T-cell (primary cell): ENCODE data around the gene XXYLT1. TPM values are rescaled to one million over a fixed set of nuclear protein-coding genes. Genes with fewer than 3 reads are reported as not detected.
"Not testable (repeated sequence)": the region's sequence is repeated elsewhere in the genome, so short reads cannot be mapped to it uniquely, and the experiment has no call there.

Experiments used
- ATAC-seq, 4 experiments: fragments of 200-7000 bp in 3 of 4; fragments of 150-1000 bp in 1 of 4; cut with Tn5 transposase; replicated peaks in 1 of 4; 1 replicate in 3 of 4; 2 replicates in 1 of 4; pipeline ENCODE4 v1.10.0; 2021; ENCODE audit warnings: moderate library complexity in 3 of 4, mild to moderate bottlenecking in 2 of 4, moderate number of reproducible peaks in 1 of 4
- CTCF ChIA-PET, 2 donors: fragments of 300-600 bp; sonication (Branson Sonifier 250); formaldehyde crosslinking; loops; one replicate each; lab custom pipeline; 2022; ENCODE audit warnings: antibody characterized with exemption in 2 of 2; lab: Charles Lee
- POLR2A ChIA-PET, 2 donors: fragments of 300-600 bp; sonication (Branson Sonifier 250); formaldehyde crosslinking; loops; one replicate each; lab custom pipeline; 2022; ENCODE audit warnings: antibody characterized with exemption in 2 of 2; lab: Charles Lee
- DNase-seq, 35 experiments: peaks; one replicate each; pipeline versions ENCODE4 v3.0.0 to v3.0.0-alpha.2; 2013 to 2023
- H3K27ac ChIP-seq: one replicate; pipeline ENCODE4 v1.5.1; 2013; ENCODE audit warnings: low read length
- H3K27me3 ChIP-seq, 2 experiments: replicated peaks in 1 of 2; 1 replicate in 1 of 2; 2 replicates in 1 of 2; pipeline versions ENCODE4 v1.6.1 to v1.7.0; 2013; ENCODE audit warnings: low read length in 1 of 2, mixed read lengths in 1 of 2; ENCODE audit not compliant: control insufficient read depth in 2 of 2, insufficient read depth in 2 of 2; ENCODE audit errors: extremely low read depth in 1 of 2
- H3K36me3 ChIP-seq, 2 donors: 1 replicate in 1 of 2; 2 replicates in 1 of 2; pipeline versions ENCODE4 v1.6.1 to v1.7.0; 2013; ENCODE audit warnings: low read length in 1 of 2; ENCODE audit not compliant: control insufficient read depth in 2 of 2, insufficient read depth in 1 of 2; ENCODE audit errors: extremely low read depth in 1 of 2
- H3K4me1 ChIP-seq, 2 experiments: 1 replicate in 1 of 2; 2 replicates in 1 of 2; pipeline versions ENCODE4 v1.6.1 to v1.7.0; 2013; ENCODE audit warnings: low read length in 2 of 2, mixed read lengths in 1 of 2; ENCODE audit not compliant: insufficient read depth in 2 of 2, control insufficient read depth in 1 of 2; ENCODE audit errors: extremely low read depth in 1 of 2
- H3K4me3 ChIP-seq, 2 donors: 1 replicate in 1 of 2; 2 replicates in 1 of 2; pipeline versions ENCODE4 v1.5.1 to v1.7.0; 2013; ENCODE audit warnings: mild to moderate bottlenecking in 2 of 2, low read length in 1 of 2, moderate library complexity in 1 of 2; ENCODE audit not compliant: control insufficient read depth in 1 of 2; ENCODE audit errors: extremely low read depth in 1 of 2
- H3K9me3 ChIP-seq: 2 replicates; pipeline ENCODE4 v1.7.0; 2013
- H3K27ac Mint-ChIP-seq, 2 donors: one replicate each; pipeline ENCODE4 v1.8.0; 2020 to 2021; ENCODE audit warnings: mild to moderate bottlenecking in 2 of 2, mixed read lengths in 2 of 2
- H3K27me3 Mint-ChIP-seq, 2 donors: one replicate each; pipeline ENCODE4 v1.8.0; 2021 to 2022; ENCODE audit warnings: mixed read lengths in 2 of 2
- H3K36me3 Mint-ChIP-seq: one replicate; pipeline ENCODE4 v1.8.0; 2021; ENCODE audit warnings: mixed read lengths
- H3K4me1 Mint-ChIP-seq, 3 donors: one replicate each; pipeline ENCODE4 v1.8.0; 2020 to 2022; ENCODE audit warnings: mixed read lengths in 3 of 3, mild to moderate bottlenecking in 1 of 3
- H3K4me3 Mint-ChIP-seq, 3 donors: one replicate each; pipeline ENCODE4 v1.8.0; 2020 to 2022; ENCODE audit warnings: mild to moderate bottlenecking in 3 of 3, mixed read lengths in 3 of 3, moderate library complexity in 3 of 3
- H3K9me3 Mint-ChIP-seq, 3 donors: one replicate each; pipeline ENCODE4 v1.8.0; 2020 to 2022; ENCODE audit warnings: mixed read lengths in 3 of 3
- WGBS: methylation state at CpG from one replicate; pipeline ENCODE4 v1.1.5; 2013; ENCODE audit warnings: missing lambda C conversion rate; ENCODE audit not compliant: insufficient coverage; 5-methylcytosine and 5-hydroxymethylcytosine counted together
- total RNA-seq, 35 experiments: library from RNA in 6 of 35; stranded (reverse) in 6 of 35; fragments of 120-200 nt in 1 of 35; gene quantifications; one replicate each; pipeline versions ENCODE4 v1.2.1 to v1.2.4 and lab custom pipeline; 2013 to 2026

The XXYLT1 gene
- total RNA-seq, 5 donors from 2014 or later (not counting 1 experiment from before 2014, with no cell fraction given) = 4.6 to 9.1 (median 5.7) TPM

GRCh38 chr3:195194559-195195206 is 76.3 kb downstream of the XXYLT1 start:
- Histone ChIP-seq H3K36me3 (peaks cover 0 to under 1% of the 10 kb centered on the region in 2 donors), H3K27ac (no peak overlapping the region), H3K4me3 (no peak overlapping the region), H3K4me1 (peaks cover 0 to 5% of the 10 kb centered on the region in 2 experiments), H3K9me3 (no peaks in the 10 kb centered on the region), H3K27me3 (no peaks in the 10 kb centered on the region)
- ATAC-seq (no peak), DNase-seq (no peak)
- Mint-ChIP-seq H3K27ac (no peak overlapping the region), H3K36me3 (peaks cover 12% of the 10 kb centered on the region), H3K27me3 (no peaks in the 10 kb centered on the region), H3K4me3 (peak overlapping the region in 1 of 3 donors; percentile 10), H3K4me1 (peaks cover 10 to 19% (median 15%) of the 10 kb centered on the region in 3 donors), H3K9me3 (peaks cover 5 to 14% (median 12%) of the 10 kb centered on the region in 3 donors)
- ChIA-PET CTCF (no interaction called here), POLR2A (no interaction called here)
- 60% methylated on average over 1 of the region's 8 CpGs for WGBS

GRCh38 chr3:195191580-195191979 is 79.4 kb downstream of the XXYLT1 start:
- WGBS = no CpG with 5 or more reads among the region's 1 CpG

GRCh38 chr3:195189821-195190220 is 81.1 kb downstream of the XXYLT1 start:
- H3K36me3 ChIP-seq = no peaks in the 10 kb centered on the region
- no peak overlapping the region for H3K27ac ChIP-seq
- peaks cover 5 to 18% (median 13%) of the 10 kb centered on the region in 3 donors for H3K9me3 Mint-ChIP-seq
- ChIA-PET CTCF (no interaction called here), POLR2A (no interaction called here)
- no peak for DNase-seq
- no CpG with 5 or more reads among the region's 1 CpG for WGBS
- no peak overlapping the region for H3K27ac Mint-ChIP-seq
- no peak for ATAC-seq
- H3K4me3 Mint-ChIP-seq = no peak overlapping the region
- H3K4me1 ChIP-seq = peaks cover 2 to 14% of the 10 kb centered on the region in 2 experiments
- no peaks in the 10 kb centered on the region for H3K9me3 ChIP-seq
- no peaks in the 10 kb centered on the region for H3K27me3 Mint-ChIP-seq
- H3K4me1 Mint-ChIP-seq = peaks cover 23 to 28% (median 26%) of the 10 kb centered on the region in 3 donors
- peaks cover 15% of the 10 kb centered on the region for H3K36me3 Mint-ChIP-seq
- no peak overlapping the region for H3K4me3 ChIP-seq
- H3K27me3 ChIP-seq = no peaks in the 10 kb centered on the region

More at GRCh38 chr3:195191580-195191979, 79.4 kb downstream of the XXYLT1 start:
- DNase-seq (no peak), ATAC-seq (no peak)
- no peaks in the 10 kb centered on the region for H3K9me3 ChIP-seq
- peaks cover 15% of the 10 kb centered on the region for H3K36me3 Mint-ChIP-seq
- H3K27ac ChIP-seq = no peak overlapping the region
- H3K27me3 Mint-ChIP-seq = no peaks in the 10 kb centered on the region
- POLR2A ChIA-PET = no interaction called here
- no peaks in the 10 kb centered on the region for H3K36me3 ChIP-seq
- H3K27me3 ChIP-seq = no peaks in the 10 kb centered on the region
- H3K4me3 Mint-ChIP-seq = no peak overlapping the region
- peaks cover 14 to 19% (median 15%) of the 10 kb centered on the region in 3 donors for H3K4me1 Mint-ChIP-seq
- no peak overlapping the region for H3K27ac Mint-ChIP-seq
- H3K4me1 ChIP-seq = peaks cover 0 to 7% of the 10 kb centered on the region in 2 experiments
- CTCF ChIA-PET = no interaction called here
- no peak overlapping the region for H3K4me3 ChIP-seq
- peaks cover 5 to 18% (median 13%) of the 10 kb centered on the region in 3 donors for H3K9me3 Mint-ChIP-seq

- Mint-ChIP-seq H3K27ac (no peak overlapping the region), H3K4me3 (no peak overlapping the region), H3K9me3 (peaks cover 5 to 18% (median 13%) of the 10 kb centered on the region in 3 donors), H3K27me3 (no peaks in the 10 kb centered on the region), H3K4me1 (peaks cover 23 to 30% (median 29%) of the 10 kb centered on the region in 3 donors), H3K36me3 (peaks cover 15% of the 10 kb centered on the region)
- H3K27ac ChIP-seq = no peak overlapping the region
- no peak for ATAC-seq
- no peak overlapping the region for H3K4me3 ChIP-seq
- H3K36me3 ChIP-seq = no peaks in the 10 kb centered on the region
- CTCF ChIA-PET = interaction anchor here in 1 of 2 donors (0.5 kb wide), 1 partner anchor 162 kb away, joined by 4 read pairs; no protein-coding TSS in a partner anchor
- H3K4me1 ChIP-seq = peaks cover 2 to 14% of the 10 kb centered on the region in 2 experiments
- 86% methylated on average over 3 of the region's 3 CpGs for WGBS
- H3K9me3 ChIP-seq = no peaks in the 10 kb centered on the region
- no peak for DNase-seq
- H3K27me3 ChIP-seq = no peaks in the 10 kb centered on the region
- POLR2A ChIA-PET = no interaction called here
Observed at GRCh38 chr3:195188426-195188927, 82.5 kb downstream of the XXYLT1 start.

- ATAC-seq = no peak
- no peak overlapping the region for H3K4me3 ChIP-seq
- H3K36me3 ChIP-seq = no peaks in the 10 kb centered on the region
- Mint-ChIP-seq H3K9me3 (peaks cover 5 to 18% (median 13%) of the 10 kb centered on the region in 3 donors), H3K27ac (no peak overlapping the region), H3K4me3 (no peak overlapping the region), H3K36me3 (peaks cover 15% of the 10 kb centered on the region), H3K27me3 (no peaks in the 10 kb centered on the region), H3K4me1 (peaks cover 29 to 36% (median 36%) of the 10 kb centered on the region in 3 donors)
- no peak for DNase-seq
- peaks cover 2 to 20% of the 10 kb centered on the region in 2 experiments for H3K4me1 ChIP-seq
- H3K9me3 ChIP-seq = no peaks in the 10 kb centered on the region
- H3K27me3 ChIP-seq = no peaks in the 10 kb centered on the region
- 83% methylated on average over 1 of the region's 5 CpGs for WGBS
- CTCF ChIA-PET = interaction anchor here in 1 of 2 donors (0.5 kb wide), 1 partner anchor 730 kb away, joined by 3 read pairs; no protein-coding TSS in a partner anchor
- POLR2A ChIA-PET = no interaction called here
- no peak overlapping the region for H3K27ac ChIP-seq
Observed at GRCh38 chr3:195187609-195188425, 83.1 kb downstream of the XXYLT1 start.

GRCh38 chr3:195186710-195187047 is 84.3 kb downstream of the XXYLT1 start:
- Mint-ChIP-seq H3K9me3 (peaks cover 4 to 13% (median 9%) of the 10 kb centered on the region in 3 donors), H3K4me1 (peaks cover 39 to 48% (median 47%) of the 10 kb centered on the region in 3 donors), H3K36me3 (peaks cover 13% of the 10 kb centered on the region), H3K27ac (peak overlapping the region in 1 of 2 donors; percentile 70)
- not testable (repeated sequence) for H3K4me3 Mint-ChIP-seq, H3K9me3 ChIP-seq, H3K27me3 ChIP-seq, ATAC-seq, H3K27me3 Mint-ChIP-seq, H3K36me3 ChIP-seq, H3K27ac ChIP-seq, H3K4me3 ChIP-seq, DNase-seq
- ChIA-PET CTCF (interaction anchor here in 1 of 2 donors (0.7 kb wide), 1 partner anchor 15 kb away, joined by 5 read pairs; no protein-coding TSS in a partner anchor), POLR2A (interaction anchor here in 1 of 2 donors (0.7 kb wide), 1 partner anchor 87 kb away, joined by 5 read pairs; no protein-coding TSS in a partner anchor)
- peaks cover 11 to 23% of the 10 kb centered on the region in 2 experiments for H3K4me1 ChIP-seq
- WGBS = no CpG with 5 or more reads among the region's 6 CpGs
